ENCODE results near the gene SDR9C7. TPM values are rescaled to one million over a fixed set of nuclear protein-coding genes. Genes with fewer than 3 reads are reported as not detected.

The SDR9C7 gene
- total and polyA plus RNA-seq, 2 experiments from 2014 or later = not detected

GRCh38 chr12:56951582-56952339 lies 17.6 kb upstream of the SDR9C7 start (continued):
- TF ChIP-seq REST (IDR thresholded peaks at IDR 0.05; ENCODE audit: unreplicated experiment) (no peak), CREB1 (CRISPR knock-in tag; IDR thresholded peaks at IDR 0.05; ENCODE audit: low read depth) (no peak), CTCF (conservative IDR thresholded peaks at IDR 0.05; ENCODE audit: low read depth in 2 of 2) (no peak), POLR2AphosphoS5 (IDR thresholded peaks at IDR 0.05; ENCODE audit: low read depth) (no peak), EZH2 (IDR thresholded peaks at IDR 0.05; ENCODE audit: low read depth, unreplicated experiment) (no peak), JUNB (IDR thresholded peaks at IDR 0.05; ENCODE audit: unreplicated experiment) (no peak), ZNF114 (CRISPR knock-in tag; IDR thresholded peaks at IDR 0.05) (no peak), ETS1 (IDR thresholded peaks at IDR 0.05) (no peak)

GRCh38 chr12:56948881-56949280 lies 14.7 kb upstream of the SDR9C7 start:
- no peaks in the 10 kb centered on the region for H3K4me1 Mint-ChIP-seq
- no peaks in the 10 kb centered on the region for H3F3A ChIP-seq (replicated peaks; ENCODE audit: low read depth)
- H3K4me3 ChIP-seq = no peak overlapping the region
- no peaks in the 10 kb centered on the region for H4K20me1 ChIP-seq (replicated peaks; ENCODE audit: insufficient read depth)
- no peaks in the 10 kb centered on the region for H3K27me3 ChIP-seq (ENCODE audit: insufficient read depth)
- no peak for TF ChIP-seq POLR2AphosphoS5 (IDR thresholded peaks at IDR 0.05; ENCODE audit: low read depth)
- no peaks in the 10 kb centered on the region for H3K79me2 ChIP-seq (replicated peaks; ENCODE audit: insufficient read depth)
- H3K9me2 ChIP-seq (ENCODE audit: insufficient read depth) = peaks cover 4% of the 10 kb centered on the region; the same call in 1 of the 2 replicates
- no peaks in the 10 kb centered on the region for H3K36me3 Mint-ChIP-seq (ENCODE audit: low read depth)
- no peak overlapping the region for H3K27ac ChIP-seq (ENCODE audit: low read depth)
- H3K27ac Mint-ChIP-seq = no peak overlapping the region
- H3K4me3 Mint-ChIP-seq = no peak overlapping the region
- peaks cover 5% of the 10 kb centered on the region for H3K27me3 Mint-ChIP-seq (ENCODE audit: insufficient read depth, low read depth, poor library complexity)
- no peak overlapping the region for H3K4me2 ChIP-seq
- no peaks in the 10 kb centered on the region for H3K36me3 ChIP-seq (ENCODE audit: insufficient read depth)
- no peak for DNase-seq (ENCODE audit: low spot score)
- no peaks in the 10 kb centered on the region for H3K4me1 ChIP-seq (ENCODE audit: insufficient read depth)
- no peak for ATAC-seq
- no peak overlapping the region for H2AFZ ChIP-seq
- H3K9me3 Mint-ChIP-seq = peaks cover 18% of the 10 kb centered on the region
